Measurements from ENCODE around the gene SLC6A19. TPM values are rescaled to one million over a fixed set of nuclear protein-coding genes. Genes with fewer than 3 reads are reported as not detected.

SLC6A19 gene
- total and polyA plus RNA-seq, 10 of the 15 experiments (the other 5 are each of a cell fraction or from before 2014, with no cell fraction given) = 0.01 to 0.03 TPM; not detected in 8

GRCh38 chr5:1216918-1217295 lies 15.5 kb downstream of the SLC6A19 start:
- WGBS (ENCODE audit: insufficient coverage, insufficient replicate concordance, low lambda C conversion rate, missing lambda C conversion rate) = 61% methylated on average over 18 of the region's 18 CpGs
- TF ChIP-seq ZNF384 (IDR thresholded peaks at IDR 0.05; ENCODE audit: borderline replicate concordance, low read depth, low read length) (no peak), NRF1 (conservative IDR thresholded peaks at IDR 0.05; ENCODE audit: low read depth, low read length) (no peak), USF2 (IDR thresholded peaks at IDR 0.05; ENCODE audit: borderline replicate concordance, low read depth, low read length) (no peak), FOXM1 (IDR thresholded peaks at IDR 0.05; ENCODE audit: low read depth, low read length) (no peak), RBBP5 (conservative IDR thresholded peaks at IDR 0.05) (no peak), SMAD5 (IDR thresholded peaks at IDR 0.05; ENCODE audit: low read depth) (no peak), ZNF274 (IDR thresholded peaks at IDR 0.05; ENCODE audit: insufficient read depth, insufficient read length) (no peak), ASH2L (IDR thresholded peaks at IDR 0.05; ENCODE audit: borderline replicate concordance, low read depth) (no peak), HCFC1 (IDR thresholded peaks at IDR 0.05; ENCODE audit: low read length) (no peak), TARDBP (IDR thresholded peaks at IDR 0.05; ENCODE audit: borderline replicate concordance) (no peak), BCLAF1 (IDR thresholded peaks at IDR 0.05) (no peak), BRCA1 (IDR thresholded peaks at IDR 0.05; ENCODE audit: low read depth, low read length) (no peak), WRNIP1 (IDR thresholded peaks at IDR 0.05; ENCODE audit: borderline replicate concordance, low read depth, low read length) (no peak), MLLT1 (IDR thresholded peaks at IDR 0.05) (no peak), ZNF592 (IDR thresholded peaks at IDR 0.05) (no peak), TCF12 (IDR thresholded peaks at IDR 0.05; ENCODE audit: low read depth, low read length) (no peak), POLR2A (IDR thresholded peaks at IDR 0.05; ENCODE audit: low read depth, low read length) (no peak), CHD1 (IDR thresholded peaks at IDR 0.05; ENCODE audit: low read depth, low read length) (no peak)
- H3K36me3 ChIP-seq (ENCODE audit: control insufficient read depth in 2 of 2, insufficient read depth in 2 of 2, low read length in 1 of 2) = no peaks in the 10 kb centered on the region
- no peaks in the 10 kb centered on the region for H4K20me1 ChIP-seq (ENCODE audit: control insufficient read depth, insufficient read depth)
- FAIRE-seq = no peak
- in situ Hi-C loops (cut with MboI) = no loop called here
- no peaks in the 10 kb centered on the region for H3K4me1 ChIP-seq (ENCODE audit: control insufficient read depth, insufficient read depth, low read length)
- no peaks in the 10 kb centered on the region; the same call in 2 of the 3 replicates for H3K9me3 ChIP-seq (replicated peaks; ENCODE audit: control insufficient read depth, insufficient read depth, low read length)
- no peak overlapping the region for H2AFZ ChIP-seq (ENCODE audit: control insufficient read depth, low read depth, low read length)
- no peak overlapping the region for H3K4me2 ChIP-seq (ENCODE audit: control insufficient read depth, insufficient read depth)
- BruUV-seq (replicated peaks) = no TSS peak
- H3K9ac ChIP-seq (ENCODE audit: control insufficient read depth, insufficient read depth, low read length) = no peak overlapping the region
- CTCF ChIA-PET = no interaction called here
- POLR2A ChIA-PET = no interaction called here
- intact Hi-C loops (cut with micrococcal nuclease; ENCODE audit: unreplicated experiment) = no loop called here
- SMC1A ChIA-PET (ENCODE audit: uncharacterized antibody, unreplicated experiment) = no interaction called here
- H3K79me2 ChIP-seq (ENCODE audit: control insufficient read depth, insufficient read depth, low read length) = no peaks in the 10 kb centered on the region
- H3K4me3 ChIP-seq = no peak overlapping the region
- RAD21 ChIA-PET (ENCODE audit: unreplicated experiment) = no interaction called here
- no peak for DNase-seq (ENCODE audit: low read depth, low spot score)
- no peaks in the 10 kb centered on the region; a peak in 1 of 4 replicates for H3K27me3 ChIP-seq (replicated peaks in 1 of 2; ENCODE audit: control insufficient read depth in 2 of 2, insufficient read depth in 2 of 2, low read length in 1 of 2)
- no peak for ATAC-seq
- H3K27ac ChIP-seq (ENCODE audit: control insufficient read depth, insufficient read depth) = no peak overlapping the region

Data from GM12878 (cell line).